Limb (tissue), 2 donors: ENCODE data around the gene LSM14B.

Source experiments
- DNase-seq, 2 donors: peaks; one replicate each; pipeline ENCODE4 v3.0.0-alpha.2; 2016; ENCODE audit errors: extremely low spot score in 2 of 2

LSM14B gene

GRCh38 chr20:62182469-62183425 is 60.5 kb downstream of the LSM14B start, which contains the start of gene MTG2:
Gene MTG2 (plus strand): TSS chr20:62183028. CDS start chr20:62193421, 10,393 bp downstream.
- peak; percentile 95 to 96 for DNase-seq

DNA sequence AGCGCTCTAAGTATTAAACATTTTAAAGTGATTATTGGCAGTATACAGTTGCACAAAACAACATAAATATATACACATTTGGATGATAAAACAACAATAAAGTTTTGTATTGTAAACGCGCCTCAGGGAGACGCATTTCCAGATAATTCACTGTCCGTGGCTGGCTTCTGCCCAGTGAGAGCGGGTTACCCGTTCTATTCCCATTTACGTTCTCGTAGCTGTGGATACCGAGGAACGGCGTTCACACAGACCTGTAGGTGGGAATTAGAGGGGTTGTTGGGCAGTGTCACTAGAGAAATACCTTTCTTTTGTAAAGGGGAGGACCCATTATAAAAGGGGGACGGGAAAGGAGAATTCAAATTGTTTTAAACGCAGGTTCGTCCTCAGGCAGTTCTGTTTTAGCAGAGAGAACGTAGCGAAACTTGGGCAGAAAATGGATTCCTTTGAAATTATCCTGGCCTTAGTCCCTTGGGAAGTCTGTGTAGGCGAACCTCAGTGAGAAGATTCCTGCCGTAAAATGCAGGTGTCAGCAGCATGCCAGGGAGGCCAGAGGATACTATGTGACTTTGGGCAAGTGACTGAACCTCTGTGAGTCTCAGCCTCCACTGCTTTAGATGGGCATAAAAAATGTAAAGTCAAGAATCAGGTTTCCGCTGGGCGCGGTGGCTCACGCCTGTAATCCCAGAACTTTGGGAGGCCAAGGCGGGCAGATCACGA is 61.3 kb downstream of the LSM14B start:
- DNase-seq: no peak
